AG10803 (cell line): ENCODE measurements around the gene PPP1R10.
"Not testable (repeated sequence)": the region's sequence is repeated elsewhere in the genome, so short reads cannot be mapped to it uniquely, and the experiment has no call there.

Experiments used
- DNase-seq: peaks from one replicate; pipeline ENCODE4 v3.0.0; 2010; ENCODE audit warnings: low read depth
- H3K4me3 ChIP-seq: 2 replicates; pipeline ENCODE4 v1.5.1; 2011; ENCODE audit warnings: mild to moderate bottlenecking, low read length, control low read depth
- TF ChIP-seq, protein P1 (sequence below): conservative IDR thresholded peaks from 2 replicates; pipeline ENCODE4 v1.5.1; 2011; ENCODE audit warnings: mild to moderate bottlenecking, low read length, control low read depth, inconsistent platforms

Gene PPP1R10

GRCh38 chr6:30616811-30617564 lies at the start of gene PPP1R10:
TSS of gene PPP1R10 (minus strand) at chr6:30617243. CDS start at chr6:30609944, 7,299 bp downstream.
- peak; percentile 100 for DNase-seq
- TF ChIP-seq, protein P1, sequence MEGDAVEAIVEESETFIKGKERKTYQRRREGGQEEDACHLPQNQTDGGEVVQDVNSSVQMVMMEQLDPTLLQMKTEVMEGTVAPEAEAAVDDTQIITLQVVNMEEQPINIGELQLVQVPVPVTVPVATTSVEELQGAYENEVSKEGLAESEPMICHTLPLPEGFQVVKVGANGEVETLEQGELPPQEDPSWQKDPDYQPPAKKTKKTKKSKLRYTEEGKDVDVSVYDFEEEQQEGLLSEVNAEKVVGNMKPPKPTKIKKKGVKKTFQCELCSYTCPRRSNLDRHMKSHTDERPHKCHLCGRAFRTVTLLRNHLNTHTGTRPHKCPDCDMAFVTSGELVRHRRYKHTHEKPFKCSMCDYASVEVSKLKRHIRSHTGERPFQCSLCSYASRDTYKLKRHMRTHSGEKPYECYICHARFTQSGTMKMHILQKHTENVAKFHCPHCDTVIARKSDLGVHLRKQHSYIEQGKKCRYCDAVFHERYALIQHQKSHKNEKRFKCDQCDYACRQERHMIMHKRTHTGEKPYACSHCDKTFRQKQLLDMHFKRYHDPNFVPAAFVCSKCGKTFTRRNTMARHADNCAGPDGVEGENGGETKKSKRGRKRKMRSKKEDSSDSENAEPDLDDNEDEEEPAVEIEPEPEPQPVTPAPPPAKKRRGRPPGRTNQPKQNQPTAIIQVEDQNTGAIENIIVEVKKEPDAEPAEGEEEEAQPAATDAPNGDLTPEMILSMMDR = no peak
- H3K4me3 ChIP-seq = peak within 1 kb of the TSS; percentile 98

- not testable (repeated sequence) for H3K4me3 ChIP-seq, DNase-seq
Observed at GRCh38 chr6:30666300-30666699, 49.3 kb upstream of the PPP1R10 start.

DNA sequence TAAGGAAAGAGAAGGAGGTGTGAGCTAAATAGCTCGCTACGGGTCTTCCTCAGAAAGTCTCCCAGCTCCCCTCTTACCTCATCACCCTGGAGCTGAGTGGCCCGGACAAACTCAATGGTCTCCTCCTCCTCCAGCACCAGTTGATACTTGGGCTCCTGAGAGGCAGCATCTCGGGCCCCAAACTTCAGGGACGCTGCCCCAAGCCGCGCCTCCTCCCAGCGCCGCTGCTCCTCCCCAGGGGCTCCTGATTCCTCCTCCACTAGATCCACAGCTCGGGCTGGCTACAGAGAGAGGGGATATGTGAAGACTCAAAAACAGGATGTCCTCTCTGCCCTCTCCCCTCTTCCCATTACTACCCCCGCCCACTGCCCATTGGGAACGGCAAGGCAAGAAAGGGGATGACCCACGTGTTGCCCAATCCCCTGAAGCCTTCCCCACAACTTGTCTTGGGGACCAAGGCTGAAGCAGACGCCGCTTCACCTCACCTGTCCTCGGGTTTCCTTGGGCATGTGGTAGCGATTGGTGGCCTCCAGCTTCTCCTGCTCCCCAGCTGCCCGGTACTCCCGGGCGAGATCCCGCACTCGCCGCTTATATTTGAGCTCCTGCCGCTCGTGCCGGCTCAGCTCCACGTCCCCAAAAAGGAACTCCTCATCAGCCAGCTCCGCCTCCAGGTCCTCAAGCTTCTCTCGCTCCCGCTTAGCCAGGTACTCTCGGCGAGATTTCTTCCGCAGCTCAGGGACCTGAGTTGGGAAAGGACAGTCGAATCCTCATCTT lies 48.1 kb upstream of the PPP1R10 start:
- TF ChIP-seq, protein P1 = no peak
- no peak for DNase-seq
- no peak overlapping the region for H3K4me3 ChIP-seq

DNA sequence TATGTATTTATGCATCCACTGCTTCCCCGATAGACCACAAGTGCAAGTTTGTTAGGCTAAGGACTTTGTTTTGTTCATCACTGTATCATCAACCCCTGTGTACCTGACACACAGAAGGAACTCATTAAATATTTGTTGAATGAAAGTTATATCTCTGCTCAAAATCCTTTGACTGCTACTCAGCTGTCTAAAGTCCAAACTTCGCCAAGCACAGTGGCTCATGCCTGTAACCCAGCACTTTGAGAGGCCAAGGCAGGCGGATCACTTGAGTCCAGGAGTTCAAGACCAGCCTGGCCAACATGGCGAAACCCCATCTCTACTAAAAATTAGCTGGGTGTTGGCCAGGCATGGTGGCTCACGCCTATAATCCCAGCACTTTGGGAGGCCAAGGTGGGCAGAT lies 40.9 kb upstream of the PPP1R10 start:
- H3K4me3 ChIP-seq, DNase-seq: not testable (repeated sequence)

- DNase-seq = no peak
- TF ChIP-seq, protein P1 = no peak
- H3K4me3 ChIP-seq = no peak overlapping the region
Observed at GRCh38 chr6:30657454-30657853, 40.4 kb upstream of the PPP1R10 start.

GRCh38 chr6:30656513-30656912 lies 39.5 kb upstream of the PPP1R10 start:
- DNase-seq = no peak
- no peak overlapping the region for H3K4me3 ChIP-seq

DNA sequence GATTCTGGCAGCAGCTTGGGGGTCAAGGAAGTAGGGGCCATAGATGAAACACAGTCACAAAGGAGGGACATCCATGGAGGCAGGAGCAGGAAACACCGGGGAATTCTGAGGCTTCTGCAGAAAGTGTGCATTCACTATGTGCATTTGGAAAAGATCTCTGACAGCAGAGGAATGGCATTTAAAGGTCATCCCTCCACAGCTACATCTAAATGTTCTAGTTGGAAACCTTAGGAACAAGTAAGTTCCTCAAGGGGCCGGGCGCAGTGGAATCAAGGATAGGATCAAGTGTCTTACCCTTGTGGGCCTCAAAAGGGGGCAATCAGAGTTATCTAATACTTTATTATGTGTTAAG lies 38.7 kb upstream of the PPP1R10 start:
- no peak for DNase-seq
- H3K4me3 ChIP-seq = no peak overlapping the region
- TF ChIP-seq, protein P1 = no peak

More at GRCh38 chr6:30656513-30656912, 39.5 kb upstream of the PPP1R10 start:
- TF ChIP-seq, protein P1 = no peak
